ENCODE measurements around the gene RHBDL1.

GRCh38 chr16:668519-669171 lies 6.8 kb upstream of the RHBDL1 start:
- TF ChIP-seq BCL6 (CRISPR knock-in tag; IDR thresholded peaks at IDR 0.05) (no peak), REST (IDR thresholded peaks at IDR 0.05; ENCODE audit: borderline replicate concordance) (no peak), REST (CRISPR knock-in tag; IDR thresholded peaks at IDR 0.05; ENCODE audit: low read depth) (no peak), UBTF (IDR thresholded peaks at IDR 0.05; ENCODE audit: borderline replicate concordance in 1 of 2, low read depth in 2 of 2, low read length in 2 of 2) (no peak; a peak in 1 of 4 replicates), ZNF277 (CRISPR knock-in tag; IDR thresholded peaks at IDR 0.05; ENCODE audit: borderline replicate concordance) (no peak)

All from K562 (cell line).